GM12873 (cell line): ENCODE results near the gene TSPEAR.

Source experiments
- CTCF ChIP-seq: IDR thresholded peaks from 2 replicates; pipeline ENCODE4 v1.5.1; 2012; ENCODE audit warnings: low read depth, mild to moderate bottlenecking, moderate library complexity, low read length, control low read depth; ENCODE audit not compliant: insufficient read depth; ENCODE audit errors: missing control alignments

TSPEAR gene

GRCh38 chr21:44485796-44486195 is 225.6 kb downstream of the TSPEAR start:
- no peak for TF ChIP-seq CTCF

- TF ChIP-seq CTCF = no peak
These were observed 226.0 kb downstream of the TSPEAR start for GRCh38 chr21:44485254-44485793.

- TF ChIP-seq CTCF = no peak
These were observed 226.7 kb downstream of the TSPEAR start for GRCh38 chr21:44484498-44485253.

GRCh38 chr21:44483288-44484237 is 227.8 kb downstream of the TSPEAR start:
- no peak for TF ChIP-seq CTCF

GRCh38 chr21:44482581-44483287 is 228.6 kb downstream of the TSPEAR start:
- no peak for TF ChIP-seq CTCF

GRCh38 chr21:44480200-44481053 is 230.9 kb downstream of the TSPEAR start:
- no peak for TF ChIP-seq CTCF
